ENCODE results near the gene UAP1. TPM values are rescaled to one million over a fixed set of nuclear protein-coding genes. Genes with fewer than 3 reads are reported as not detected.

UAP1 gene
- total RNA-seq, 2 donors from 2014 or later: 36.4 to 39.4 TPM

GRCh38 chr1:162605225-162605927 lies 43.9 kb downstream of the UAP1 start:
- Mint-ChIP-seq H3K36me3 (ENCODE audit: low read depth) (peaks cover 16% of the 10 kb centered on the region), H3K4me1 (no peaks in the 10 kb centered on the region), H3K27me3 (ENCODE audit: insufficient read depth) (no peaks in the 10 kb centered on the region), H3K9me3 (peaks cover 6% of the 10 kb centered on the region), H3K27ac (no peak overlapping the region), H3K4me3 (no peak overlapping the region)
- TF ChIP-seq, protein P1, sequence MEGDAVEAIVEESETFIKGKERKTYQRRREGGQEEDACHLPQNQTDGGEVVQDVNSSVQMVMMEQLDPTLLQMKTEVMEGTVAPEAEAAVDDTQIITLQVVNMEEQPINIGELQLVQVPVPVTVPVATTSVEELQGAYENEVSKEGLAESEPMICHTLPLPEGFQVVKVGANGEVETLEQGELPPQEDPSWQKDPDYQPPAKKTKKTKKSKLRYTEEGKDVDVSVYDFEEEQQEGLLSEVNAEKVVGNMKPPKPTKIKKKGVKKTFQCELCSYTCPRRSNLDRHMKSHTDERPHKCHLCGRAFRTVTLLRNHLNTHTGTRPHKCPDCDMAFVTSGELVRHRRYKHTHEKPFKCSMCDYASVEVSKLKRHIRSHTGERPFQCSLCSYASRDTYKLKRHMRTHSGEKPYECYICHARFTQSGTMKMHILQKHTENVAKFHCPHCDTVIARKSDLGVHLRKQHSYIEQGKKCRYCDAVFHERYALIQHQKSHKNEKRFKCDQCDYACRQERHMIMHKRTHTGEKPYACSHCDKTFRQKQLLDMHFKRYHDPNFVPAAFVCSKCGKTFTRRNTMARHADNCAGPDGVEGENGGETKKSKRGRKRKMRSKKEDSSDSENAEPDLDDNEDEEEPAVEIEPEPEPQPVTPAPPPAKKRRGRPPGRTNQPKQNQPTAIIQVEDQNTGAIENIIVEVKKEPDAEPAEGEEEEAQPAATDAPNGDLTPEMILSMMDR (conservative IDR thresholded peaks at IDR 0.05): no peak
- Histone ChIP-seq H3K4me1 (ENCODE audit: control insufficient read depth, insufficient read depth, low read length) (no peaks in the 10 kb centered on the region), H3K27me3 (ENCODE audit: control insufficient read depth, insufficient read depth, low read length, poor library complexity, severe bottlenecking) (no peaks in the 10 kb centered on the region), H3K27ac (ENCODE audit: low read depth, low read length) (no peak overlapping the region), H3K9ac (ENCODE audit: extremely low read depth, low read length, poor library complexity, severe bottlenecking) (no peak overlapping the region), H3K36me3 (ENCODE audit: control insufficient read depth, insufficient read depth, low read length) (peaks cover 26% of the 10 kb centered on the region), H3K9me3 (ENCODE audit: control insufficient read depth, low read length) (peaks cover 5% of the 10 kb centered on the region), H3K4me3 (ENCODE audit: low read length) (no peak overlapping the region)
- 93 to 100% methylated on average over 3 of the region's 3 CpGs for WGBS, 2 experiments (ENCODE audit: insufficient coverage in 1 of 2, insufficient read length in 1 of 2)
- no peak for DNase-seq

DNA sequence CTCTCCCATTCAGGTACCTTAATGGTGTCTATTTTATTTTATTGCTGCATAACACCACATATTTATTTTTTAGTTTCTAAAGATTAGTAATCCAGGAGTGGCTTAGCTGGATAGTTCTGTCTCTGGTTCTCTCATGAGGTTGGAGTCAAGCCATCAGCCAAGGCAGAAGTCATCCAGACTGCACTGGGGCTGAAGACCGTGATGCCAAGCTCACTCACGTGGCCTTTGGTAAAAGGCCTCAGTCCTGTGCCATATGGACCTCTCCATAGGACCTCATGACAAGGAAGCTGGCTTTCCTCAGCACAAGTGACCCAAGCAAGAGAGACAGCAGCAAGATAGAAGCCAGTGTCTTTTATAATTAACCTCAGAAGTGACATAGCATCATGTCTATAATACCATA lies 47.8 kb downstream of the UAP1 start:
- no peaks in the 10 kb centered on the region for H3K27me3 ChIP-seq (ENCODE audit: control insufficient read depth, insufficient read depth, low read length, poor library complexity, severe bottlenecking)
- Mint-ChIP-seq H3K4me1 (no peaks in the 10 kb centered on the region), H3K27me3 (ENCODE audit: insufficient read depth) (no peaks in the 10 kb centered on the region), H3K4me3 (no peak overlapping the region), H3K27ac (no peak overlapping the region), H3K36me3 (ENCODE audit: low read depth) (no peaks in the 10 kb centered on the region), H3K9me3 (peaks cover 1% of the 10 kb centered on the region)
- no peaks in the 10 kb centered on the region for H3K4me1 ChIP-seq (ENCODE audit: control insufficient read depth, insufficient read depth, low read length)
- H3K9me3 ChIP-seq (ENCODE audit: control insufficient read depth, low read length): no peaks in the 10 kb centered on the region
- H3K9ac ChIP-seq (ENCODE audit: extremely low read depth, low read length, poor library complexity, severe bottlenecking): no peak overlapping the region
- no peak overlapping the region for H3K27ac ChIP-seq (ENCODE audit: low read depth, low read length)
- TF ChIP-seq, protein P1 (conservative IDR thresholded peaks at IDR 0.05): no peak
- no peak overlapping the region for H3K4me3 ChIP-seq (ENCODE audit: low read length)
- no peak for DNase-seq
- WGBS, 2 experiments (ENCODE audit: insufficient coverage in 1 of 2, insufficient read length in 1 of 2): 94 to 100% methylated on average over 2 of the region's 2 CpGs
- H3K36me3 ChIP-seq (ENCODE audit: control insufficient read depth, insufficient read depth, low read length): no peaks in the 10 kb centered on the region

GRCh38 chr1:162612606-162613400 lies 51.3 kb downstream of the UAP1 start:
- no peak for DNase-seq
- Histone ChIP-seq H3K36me3 (ENCODE audit: control insufficient read depth, insufficient read depth, low read length) (no peaks in the 10 kb centered on the region), H3K27ac (ENCODE audit: low read depth, low read length) (no peak overlapping the region), H3K4me1 (ENCODE audit: control insufficient read depth, insufficient read depth, low read length) (no peaks in the 10 kb centered on the region), H3K4me3 (ENCODE audit: low read length) (no peak overlapping the region), H3K9ac (ENCODE audit: extremely low read depth, low read length, poor library complexity, severe bottlenecking) (no peak overlapping the region), H3K27me3 (ENCODE audit: control insufficient read depth, insufficient read depth, low read length, poor library complexity, severe bottlenecking) (no peaks in the 10 kb centered on the region), H3K9me3 (ENCODE audit: control insufficient read depth, low read length) (peaks cover 29% of the 10 kb centered on the region)
- no peak overlapping the region for H3K4me3 Mint-ChIP-seq
- TF ChIP-seq, protein P1 (conservative IDR thresholded peaks at IDR 0.05): no peak
- peaks cover 3% of the 10 kb centered on the region for H3K36me3 Mint-ChIP-seq (ENCODE audit: low read depth)
- H3K9me3 Mint-ChIP-seq: peaks cover 18% of the 10 kb centered on the region
- no peaks in the 10 kb centered on the region for H3K27me3 Mint-ChIP-seq (ENCODE audit: insufficient read depth)
- WGBS, 2 experiments (ENCODE audit: insufficient coverage in 1 of 2, insufficient read length in 1 of 2): 92 to 93% methylated on average over 5 to 8 of the region's 8 CpGs
- no peak overlapping the region for H3K27ac Mint-ChIP-seq
- H3K4me1 Mint-ChIP-seq: no peaks in the 10 kb centered on the region

All from endodermal cell (in vitro differentiated cells).